HFFc6 (cell line): Measurements from ENCODE around the gene ZNF680. TPM values are rescaled to one million over a fixed set of nuclear protein-coding genes. Genes with fewer than 3 reads are reported as not detected.
A peak's percentile ranks its signal among the peaks of the same experiment; 100 is the strongest.

Experiments used
- DNase-seq: peaks from one replicate; pipeline ENCODE4 v3.0.0-alpha.2; 2018
- H3K27ac Mint-ChIP-seq: 2 replicates; pipeline ENCODE4 v1.8.0; 2020; ENCODE audit warnings: mild to moderate bottlenecking, mixed read lengths
- H3K27me3 Mint-ChIP-seq: 2 replicates; pipeline ENCODE4 v1.8.0; 2021; ENCODE audit warnings: mild to moderate bottlenecking, moderate library complexity, mixed read lengths; ENCODE audit not compliant: insufficient read depth
- H3K36me3 Mint-ChIP-seq: 2 replicates; pipeline ENCODE4 v1.8.0; 2021; ENCODE audit warnings: low read depth, mixed read lengths
- H3K4me1 Mint-ChIP-seq: 2 replicates; pipeline ENCODE4 v1.8.0; 2020; ENCODE audit warnings: low read depth, mixed read lengths
- H3K4me3 Mint-ChIP-seq: 2 replicates; pipeline ENCODE4 v1.8.0; 2020; ENCODE audit warnings: mild to moderate bottlenecking, moderate library complexity, mixed read lengths
- H3K9me3 Mint-ChIP-seq: 2 replicates; pipeline ENCODE4 v1.8.0; 2020; ENCODE audit warnings: mild to moderate bottlenecking, mixed read lengths
- total RNA-seq, 6 experiments: library from RNA; stranded (reverse); fragmentation: NEBNext Ultra II Directional; extraction: Animal tissue kit (Norgen Biotek cat#: 25700); gene quantifications; 2 replicates in 1 of 6; 3 replicates in 5 of 6; pipeline ENCODE4 v1.2.3, GENCODE V29; 2021
- TF ChIP-seq, protein P1 (sequence below): fragments of 200-600 bp; sonication (generic); IDR thresholded peaks from 2 replicates; pipeline ENCODE4 v1.5.0; 2021; ENCODE audit warnings: antibody characterized with exemption, mild to moderate bottlenecking

The ZNF680 gene
- total RNA-seq, 6 experiments from 2014 or later = 3.6 to 4.7 (median 3.9) TPM

DNA sequence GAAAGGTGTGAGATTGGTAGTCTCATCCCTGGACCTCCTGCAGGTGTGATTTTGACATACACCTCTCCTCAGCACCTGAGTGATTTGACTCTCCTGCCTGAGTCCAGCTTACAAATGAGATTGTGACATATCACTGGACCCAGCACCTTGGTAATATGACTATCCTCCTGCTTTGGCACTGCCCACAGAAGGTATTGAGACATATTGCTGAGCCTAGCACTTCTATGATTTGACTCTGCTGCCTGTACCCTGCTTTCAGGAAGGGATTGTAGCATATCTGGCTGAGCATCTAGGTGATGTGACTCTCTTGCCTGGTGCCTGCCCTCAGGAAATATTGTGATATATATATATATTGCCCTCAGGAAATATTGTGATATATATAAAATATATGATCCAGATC, 43.5 kb upstream of the ZNF680 start:
- Mint-ChIP-seq H3K36me3 (0 out of 2 replicates have a peak, but pooled peaks cover 8% of the 10 kb centered on the region), H3K4me1 (no peaks in the 10 kb centered on the region; the same call in 1 of the 2 replicates), H3K9me3 (peaks cover 22% of the 10 kb centered on the region), H3K27ac (no peak overlapping the region), H3K27me3 (no peaks in the 10 kb centered on the region; the same call in none of the 2 replicates), H3K4me3 (no peak overlapping the region)
- no peak for DNase-seq
- TF ChIP-seq, protein P1, sequence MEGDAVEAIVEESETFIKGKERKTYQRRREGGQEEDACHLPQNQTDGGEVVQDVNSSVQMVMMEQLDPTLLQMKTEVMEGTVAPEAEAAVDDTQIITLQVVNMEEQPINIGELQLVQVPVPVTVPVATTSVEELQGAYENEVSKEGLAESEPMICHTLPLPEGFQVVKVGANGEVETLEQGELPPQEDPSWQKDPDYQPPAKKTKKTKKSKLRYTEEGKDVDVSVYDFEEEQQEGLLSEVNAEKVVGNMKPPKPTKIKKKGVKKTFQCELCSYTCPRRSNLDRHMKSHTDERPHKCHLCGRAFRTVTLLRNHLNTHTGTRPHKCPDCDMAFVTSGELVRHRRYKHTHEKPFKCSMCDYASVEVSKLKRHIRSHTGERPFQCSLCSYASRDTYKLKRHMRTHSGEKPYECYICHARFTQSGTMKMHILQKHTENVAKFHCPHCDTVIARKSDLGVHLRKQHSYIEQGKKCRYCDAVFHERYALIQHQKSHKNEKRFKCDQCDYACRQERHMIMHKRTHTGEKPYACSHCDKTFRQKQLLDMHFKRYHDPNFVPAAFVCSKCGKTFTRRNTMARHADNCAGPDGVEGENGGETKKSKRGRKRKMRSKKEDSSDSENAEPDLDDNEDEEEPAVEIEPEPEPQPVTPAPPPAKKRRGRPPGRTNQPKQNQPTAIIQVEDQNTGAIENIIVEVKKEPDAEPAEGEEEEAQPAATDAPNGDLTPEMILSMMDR = no peak

DNA sequence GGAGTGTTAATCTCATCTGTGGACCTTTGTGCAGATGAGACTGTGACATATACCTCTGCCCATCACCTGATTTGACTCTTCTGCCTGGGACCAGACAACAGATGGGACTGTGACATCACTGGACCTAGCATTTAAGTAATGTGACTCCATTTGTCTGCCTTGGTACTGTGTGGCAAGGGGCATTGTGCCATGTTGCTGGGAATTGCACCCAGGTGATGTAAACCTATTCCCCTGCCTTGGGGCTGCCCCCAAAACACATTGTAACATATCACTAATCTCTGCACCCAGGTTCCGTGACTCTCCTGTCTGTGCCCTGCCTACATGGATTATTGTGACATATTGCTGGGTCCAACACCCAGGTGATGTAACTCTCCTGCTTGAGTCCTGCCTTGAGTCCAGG, 40.4 kb upstream of the ZNF680 start:
- Mint-ChIP-seq H3K36me3 (0 out of 2 replicates have a peak, but pooled peaks cover 8% of the 10 kb centered on the region), H3K4me1 (no peaks in the 10 kb centered on the region; the same call in 1 of the 2 replicates), H3K27ac (no peak overlapping the region), H3K9me3 (peaks cover 22% of the 10 kb centered on the region), H3K4me3 (no peak overlapping the region), H3K27me3 (no peaks in the 10 kb centered on the region; the same call in 1 of the 2 replicates)
- TF ChIP-seq, protein P1 = no peak
- DNase-seq = no peak

DNA sequence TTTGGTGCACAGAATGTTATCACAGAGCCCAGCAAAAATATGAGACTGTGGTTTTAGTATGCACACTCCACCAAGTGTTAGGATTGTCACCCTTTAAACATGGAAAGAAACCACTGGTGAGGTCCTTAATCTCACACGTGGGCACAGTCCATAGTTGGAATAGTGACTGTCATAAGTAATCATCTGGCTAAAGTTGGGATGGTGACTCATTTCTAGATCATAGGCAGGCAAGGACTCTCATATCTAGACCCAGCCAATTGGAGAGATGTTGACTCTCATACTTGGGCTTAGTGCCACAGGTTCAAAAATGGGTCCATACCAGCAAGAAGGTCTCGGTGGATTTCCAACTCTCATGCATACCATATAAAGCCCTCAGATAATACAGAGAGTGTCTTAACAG, 39.6 kb upstream of the ZNF680 start:
- H3K4me1 Mint-ChIP-seq = no peaks in the 10 kb centered on the region; the same call in 1 of the 2 replicates
- H3K4me3 Mint-ChIP-seq = no peak overlapping the region
- peaks cover 18% of the 10 kb centered on the region for H3K9me3 Mint-ChIP-seq
- DNase-seq = peak; percentile 12
- H3K27ac Mint-ChIP-seq = no peak overlapping the region
- TF ChIP-seq, protein P1 = no peak
- H3K27me3 Mint-ChIP-seq = no peaks in the 10 kb centered on the region; the same call in 1 of the 2 replicates
- 0 out of 2 replicates have a peak, but pooled peaks cover 8% of the 10 kb centered on the region for H3K36me3 Mint-ChIP-seq

DNA sequence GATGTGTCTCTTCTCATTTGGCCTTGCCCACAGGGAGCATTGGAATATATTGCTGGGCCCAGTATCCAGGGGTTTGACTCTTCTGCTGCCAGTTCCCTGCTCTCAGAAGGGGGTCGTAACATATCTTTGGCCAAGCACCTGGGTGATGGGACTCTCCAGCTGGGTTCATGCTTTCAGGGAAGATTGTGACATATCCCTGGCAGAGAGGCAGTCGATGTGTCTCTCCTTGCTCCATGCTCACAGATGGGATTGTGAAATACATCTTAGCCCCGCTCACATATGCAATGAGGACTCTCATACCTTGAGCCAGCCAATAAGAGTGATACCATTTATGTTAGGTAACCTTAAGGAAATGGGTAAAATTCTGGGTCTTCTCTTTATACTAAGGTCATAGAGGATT, 39.2 kb upstream of the ZNF680 start:
- Mint-ChIP-seq H3K27ac (no peak overlapping the region), H3K9me3 (peaks cover 18% of the 10 kb centered on the region), H3K4me3 (no peak overlapping the region), H3K27me3 (no peaks in the 10 kb centered on the region; the same call in 1 of the 2 replicates), H3K36me3 (0 out of 2 replicates have a peak, but pooled peaks cover 8% of the 10 kb centered on the region), H3K4me1 (no peaks in the 10 kb centered on the region; the same call in 1 of the 2 replicates)
- DNase-seq = no peak
- TF ChIP-seq, protein P1 = no peak

DNA sequence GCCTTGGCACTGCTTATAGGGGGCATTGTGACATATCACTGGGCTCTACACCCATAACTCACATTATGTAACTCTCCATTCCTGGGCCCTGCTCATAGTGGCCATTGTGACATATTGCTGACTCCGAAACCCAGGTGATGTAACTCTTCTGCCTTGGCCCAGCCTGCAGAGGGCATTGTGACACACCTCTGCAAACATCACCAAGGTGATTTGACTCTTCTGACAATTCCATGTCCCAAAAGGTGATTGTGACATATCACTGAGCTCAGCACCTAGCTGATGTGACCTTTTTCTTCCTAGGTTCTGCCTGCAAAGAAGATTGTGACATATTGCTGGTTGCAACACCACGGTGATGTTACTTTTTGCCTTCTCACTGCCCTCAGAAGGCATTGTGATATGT, 36.5 kb upstream of the ZNF680 start:
- Mint-ChIP-seq H3K27me3 (no peaks in the 10 kb centered on the region; the same call in 1 of the 2 replicates), H3K4me1 (no peaks in the 10 kb centered on the region; the same call in 1 of the 2 replicates), H3K9me3 (peaks cover 18% of the 10 kb centered on the region), H3K27ac (no peak overlapping the region), H3K36me3 (no peaks in the 10 kb centered on the region), H3K4me3 (no peak overlapping the region)
- TF ChIP-seq, protein P1 = no peak
- no peak for DNase-seq
